Fibroblast of mammary gland (primary cell): Measurements from ENCODE around the gene MYO1D.

Experiments used
- DNase-seq: peaks from one replicate; pipeline ENCODE4 v3.0.0-alpha.2; 2010; ENCODE audit warnings: low read depth
- H3K4me3 ChIP-seq: 2 replicates; pipeline ENCODE4 v1.5.1; 2011; ENCODE audit warnings: low read depth, mild to moderate bottlenecking, low read length, moderate library complexity; ENCODE audit not compliant: control insufficient read depth
- CTCF ChIP-seq: conservative IDR thresholded peaks from 2 replicates; pipeline ENCODE4 v1.5.1; 2011; ENCODE audit warnings: low read depth, low read length, inconsistent platforms; ENCODE audit not compliant: control insufficient read depth, insufficient read depth

Gene MYO1D

GRCh38 chr17:32551186-32551955 lies 325.6 kb downstream of the MYO1D start:
- TF ChIP-seq CTCF: no peak
- peak; percentile 52 for DNase-seq
- H3K4me3 ChIP-seq: no peak overlapping the region

GRCh38 chr17:32549559-32549958 lies 327.4 kb downstream of the MYO1D start:
- no peak for DNase-seq
- TF ChIP-seq CTCF: no peak
- no peak overlapping the region for H3K4me3 ChIP-seq

GRCh38 chr17:32546031-32546444 lies 330.9 kb downstream of the MYO1D start:
- no peak for DNase-seq
- no peak overlapping the region for H3K4me3 ChIP-seq
- no peak for TF ChIP-seq CTCF

- no peak for DNase-seq
- no peak overlapping the region for H3K4me3 ChIP-seq
- no peak for TF ChIP-seq CTCF
Observed at GRCh38 chr17:32542186-32542585, 334.7 kb downstream of the MYO1D start.

- DNase-seq: no peak
- no peak for TF ChIP-seq CTCF
- H3K4me3 ChIP-seq: no peak overlapping the region
Observed at GRCh38 chr17:32541640-32542039, 335.3 kb downstream of the MYO1D start.

GRCh38 chr17:32536736-32537643 lies 339.9 kb downstream of the MYO1D start:
- no peak overlapping the region for H3K4me3 ChIP-seq
- no peak for TF ChIP-seq CTCF
- peak; percentile 22 for DNase-seq
